SK-N-DZ (cell line): ENCODE data around the gene RGS13.
"Not testable (repeated sequence)": the region's sequence is repeated elsewhere in the genome, so short reads cannot be mapped to it uniquely, and the experiment has no call there.

ENCODE experiments used
- DNase-seq: peaks from one replicate; pipeline ENCODE4 v3.0.0-alpha.2; 2015; ENCODE audit warnings: low spot score

The RGS13 gene

DNA sequence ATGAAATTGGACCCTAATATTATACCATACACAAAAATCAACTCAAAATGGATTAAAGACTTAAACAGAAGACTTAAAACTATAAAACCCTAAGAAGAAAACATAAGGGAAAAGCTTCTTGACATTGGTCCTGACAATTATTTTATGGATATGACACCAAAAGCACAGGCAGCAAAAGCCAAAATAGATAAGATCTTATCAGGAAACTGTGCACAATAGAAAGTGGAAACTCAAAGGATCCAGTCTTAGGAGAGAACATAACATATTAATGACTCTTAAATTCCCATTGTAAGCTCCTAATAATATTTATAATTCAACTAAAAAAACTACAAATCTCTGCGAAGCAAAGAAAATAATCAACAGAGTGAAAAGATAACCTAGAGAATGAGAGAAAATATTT, 39.8 kb downstream of the RGS13 start:
- DNase-seq = no peak

DNA sequence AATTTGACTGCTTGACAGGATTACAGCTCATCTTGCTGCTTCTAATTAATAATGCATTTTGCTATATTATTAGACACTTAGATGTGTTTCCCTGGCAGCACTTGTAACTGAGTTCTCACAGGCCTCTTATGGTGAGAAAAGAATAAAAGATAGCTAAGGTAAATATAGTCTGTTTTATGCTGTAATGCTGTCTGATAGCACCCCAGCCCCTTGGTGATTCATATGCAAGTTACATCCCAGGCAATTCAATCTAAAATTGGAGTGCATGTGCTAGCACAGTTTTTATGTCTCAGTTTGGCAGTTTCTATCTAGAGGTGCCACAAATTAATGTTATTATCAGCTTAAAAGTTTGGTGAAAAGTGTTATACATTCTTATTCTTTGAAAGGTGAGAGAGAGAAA, 42.2 kb downstream of the RGS13 start:
- DNase-seq = no peak

DNA sequence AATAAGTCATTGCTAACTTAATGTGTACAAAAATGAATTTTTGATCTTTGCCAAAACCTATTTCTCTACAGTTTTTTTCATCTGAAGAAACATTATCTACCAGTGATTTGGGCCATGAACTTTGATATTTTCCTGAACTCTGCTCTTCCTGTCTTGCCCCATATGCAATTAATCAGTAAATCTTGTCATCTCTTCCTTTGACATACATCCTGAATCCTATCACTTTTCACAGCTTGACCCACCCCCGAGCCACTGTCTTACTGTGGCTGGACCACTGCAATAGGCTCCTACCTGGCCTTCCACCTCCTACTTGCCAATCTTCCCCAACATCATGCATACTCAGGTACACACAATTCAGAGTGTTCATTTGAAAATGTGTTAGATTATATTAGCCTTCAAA, 46.4 kb downstream of the RGS13 start:
- DNase-seq = no peak

DNA sequence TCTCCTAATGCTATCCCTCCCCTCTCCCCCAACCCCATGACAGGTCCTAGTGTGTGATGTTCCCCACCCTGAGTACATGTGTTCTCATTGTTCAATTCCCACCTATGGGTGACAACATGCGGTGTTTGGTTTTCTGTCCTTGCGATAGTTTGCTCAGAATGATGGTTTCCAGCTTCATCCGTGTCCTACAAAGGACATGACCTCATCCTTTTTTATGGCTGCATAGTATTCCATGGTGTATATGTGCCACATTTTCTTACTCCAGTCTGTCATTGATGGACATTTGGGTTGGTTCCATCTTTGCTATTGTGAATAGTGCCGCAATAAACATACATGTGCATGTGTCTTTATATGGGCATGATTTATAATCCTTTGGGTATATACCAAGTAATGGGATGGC, 47.1 kb downstream of the RGS13 start:
- not testable (repeated sequence) for DNase-seq

DNA sequence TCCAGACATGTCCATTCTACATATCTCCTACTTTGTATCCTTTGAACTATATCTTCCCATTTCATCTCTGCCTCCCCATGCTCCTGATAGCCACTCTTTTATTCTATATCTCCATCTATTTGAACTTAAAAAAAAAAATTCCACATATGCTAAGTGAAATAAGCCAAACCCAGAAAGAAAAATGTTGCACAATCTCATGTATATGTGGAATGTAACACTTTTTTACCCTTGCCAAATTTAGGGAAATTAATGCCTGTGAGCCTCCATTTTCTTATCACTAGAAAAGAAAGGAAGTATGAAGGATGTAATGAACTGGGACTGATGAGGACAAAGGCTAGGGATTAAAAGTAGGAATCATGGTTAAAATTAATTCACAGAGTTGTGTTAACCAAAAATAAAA, 53.5 kb downstream of the RGS13 start:
- DNase-seq = no peak

DNA sequence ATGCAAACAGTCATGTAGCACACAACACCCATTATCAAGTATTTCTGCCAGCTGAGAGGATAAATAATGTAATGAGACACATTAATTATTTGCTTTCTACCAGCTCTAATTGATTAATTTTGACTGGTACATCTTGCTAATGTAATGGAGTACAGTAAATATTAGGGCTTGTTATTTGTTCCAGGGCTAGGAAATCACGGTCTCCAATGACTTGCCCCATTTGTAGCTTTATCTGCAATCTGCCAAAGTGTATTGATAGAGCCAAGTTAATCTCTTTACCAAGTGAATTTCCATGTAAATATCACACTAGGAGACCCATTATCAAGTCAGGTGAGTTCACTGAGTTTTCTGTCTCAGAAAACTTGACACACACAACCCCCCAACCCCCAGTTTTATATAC, 55.1 kb downstream of the RGS13 start:
- no peak for DNase-seq

DNA sequence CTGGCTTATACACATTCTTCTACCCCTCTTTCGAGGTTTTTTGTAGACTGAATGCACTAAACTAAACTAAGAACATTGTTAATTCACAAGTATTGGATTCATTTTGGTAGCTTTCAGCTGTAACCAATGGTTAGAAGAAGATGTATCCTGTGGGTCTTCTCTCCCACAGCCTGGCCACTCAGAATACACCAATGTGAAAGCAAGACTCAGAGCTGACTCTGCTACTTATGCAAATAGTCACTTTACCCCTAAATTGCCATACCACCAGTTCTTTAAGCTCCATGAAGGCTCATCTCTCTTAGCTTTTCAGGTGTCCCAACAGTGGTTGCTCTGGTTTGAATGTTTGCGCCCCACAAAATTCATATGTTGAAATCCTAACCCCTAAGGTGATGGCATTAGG, 60.1 kb downstream of the RGS13 start:
- no peak for DNase-seq

DNA sequence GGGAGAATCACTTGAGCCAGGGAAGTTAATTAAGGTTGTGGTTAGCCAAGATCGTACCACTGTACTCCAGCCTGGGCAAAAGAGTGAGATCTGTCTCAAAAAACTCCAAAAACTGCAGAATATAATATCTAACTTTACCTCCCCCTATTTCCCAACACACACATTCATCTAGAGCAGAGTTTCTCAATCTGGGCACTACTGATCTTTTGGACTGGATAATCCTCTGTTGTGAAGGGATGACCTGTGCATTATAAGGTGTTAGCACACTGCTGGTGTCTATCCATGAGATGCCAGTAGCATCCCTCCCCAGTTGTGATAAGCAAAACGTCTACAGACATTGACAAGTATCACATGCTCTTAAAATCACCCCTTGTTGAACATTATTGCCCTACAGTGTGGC, 61.8 kb downstream of the RGS13 start:
- DNase-seq = no peak

DNA sequence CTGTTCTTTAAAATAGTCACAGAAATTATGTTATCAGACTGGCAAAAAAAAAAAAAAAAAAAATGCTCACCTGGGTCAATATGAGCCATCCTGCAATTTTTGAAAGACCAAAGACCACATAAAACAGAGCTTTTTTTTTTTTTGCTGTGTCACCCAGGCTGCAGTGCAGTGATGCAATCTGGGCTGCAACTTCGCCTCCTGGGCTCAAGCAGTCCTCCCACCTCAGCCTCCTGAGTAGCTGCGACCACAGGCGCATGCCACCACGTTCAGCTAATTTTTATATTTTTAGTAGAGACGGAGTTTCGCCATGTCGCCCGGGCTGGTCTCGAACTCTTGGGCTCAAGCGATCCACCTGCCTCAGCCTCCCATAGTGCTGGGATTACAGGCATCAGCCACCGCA, 62.8 kb downstream of the RGS13 start:
- DNase-seq = no peak

DNA sequence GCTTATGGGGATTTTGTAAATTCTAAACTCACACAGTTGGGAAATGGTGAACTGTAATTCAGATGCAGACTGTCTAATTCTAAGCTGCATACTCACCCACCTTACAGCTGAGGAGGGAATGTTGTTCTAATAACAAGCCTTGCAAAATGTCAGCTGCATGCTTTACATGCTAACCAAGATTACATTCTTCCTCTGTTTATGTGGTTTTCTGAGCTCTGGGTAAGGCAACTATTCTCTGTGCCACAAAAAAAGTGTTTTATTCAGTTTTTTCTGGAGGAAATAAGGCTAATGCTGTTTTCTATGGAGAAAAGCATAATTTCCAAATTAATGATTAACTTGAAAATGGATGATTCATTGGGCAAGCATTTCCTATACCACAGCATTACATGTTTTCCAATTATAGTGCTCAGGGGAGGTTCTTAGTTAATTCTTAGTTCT, 64.9 kb downstream of the RGS13 start:
- no peak for DNase-seq

DNA sequence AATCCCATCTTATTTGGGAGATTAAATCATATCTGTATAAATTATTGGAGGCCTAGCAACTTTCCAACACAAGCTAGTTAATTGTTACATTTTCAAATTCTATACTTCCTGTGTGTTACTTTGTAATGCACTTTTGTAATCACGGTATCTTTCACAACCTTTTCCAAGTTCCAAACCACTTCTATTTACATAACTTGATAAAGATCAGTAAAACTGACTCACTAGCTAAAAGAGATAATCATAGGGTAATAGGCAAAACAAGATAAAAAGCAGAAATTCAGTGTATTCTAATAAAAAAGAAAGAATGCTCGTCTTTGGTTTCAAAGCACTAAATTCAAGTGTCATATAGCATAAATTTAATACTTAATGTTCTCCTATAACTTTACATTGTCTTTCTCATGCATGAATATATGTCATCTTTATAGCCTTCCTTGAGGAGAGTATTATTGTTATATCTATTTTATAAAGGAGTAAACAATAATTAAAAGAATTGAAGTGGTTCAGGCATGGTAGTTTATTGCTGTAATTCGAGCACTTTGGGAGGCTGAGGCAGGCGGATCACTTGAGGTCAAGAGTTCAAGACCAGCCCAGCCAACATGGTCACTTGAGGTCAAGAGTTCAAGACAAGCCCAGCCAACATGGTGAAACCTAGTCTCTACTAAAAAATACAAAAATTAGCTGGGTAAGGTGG, 66.4 kb downstream of the RGS13 start:
- no peak for DNase-seq

DNA sequence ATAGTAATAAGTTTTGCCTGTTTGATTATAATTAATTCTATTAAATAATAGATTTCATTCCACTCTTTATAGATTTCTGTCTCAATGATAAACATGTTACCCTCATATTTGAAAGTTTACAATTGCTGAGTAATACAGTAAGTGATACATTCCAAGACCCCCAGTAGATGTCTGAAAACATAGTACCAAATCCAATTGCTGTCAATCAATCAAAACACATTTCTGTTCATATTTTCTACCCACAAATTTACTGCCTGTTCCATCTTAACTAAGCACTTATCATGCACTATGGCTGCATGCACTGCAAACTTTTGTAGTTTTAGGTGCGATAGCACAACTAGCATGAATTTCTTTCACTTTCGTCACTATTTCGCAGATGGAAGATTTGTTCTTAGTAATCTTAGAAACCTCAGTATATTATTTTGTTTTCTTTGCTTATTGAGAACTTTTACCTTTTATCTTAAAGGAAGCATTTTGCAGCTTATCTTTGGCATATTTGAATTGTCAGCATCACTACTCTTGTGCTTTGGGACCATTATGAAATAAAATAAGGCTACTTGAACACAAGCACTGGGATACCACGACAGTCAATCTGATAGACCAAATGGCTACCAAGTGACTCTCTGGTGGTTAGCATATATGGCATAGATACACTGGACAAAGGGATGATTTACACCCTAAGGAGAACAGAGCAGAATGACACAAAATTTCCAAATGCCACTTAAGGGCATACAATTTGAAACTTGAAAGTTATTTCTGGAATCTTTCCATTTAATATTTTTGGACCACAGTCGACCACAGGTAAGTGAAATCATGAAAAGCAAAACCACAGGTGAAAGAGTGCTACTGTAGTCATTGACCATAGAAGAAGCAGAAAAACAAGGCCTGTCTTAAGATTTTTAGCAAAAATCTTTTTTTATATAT, 67.6 kb downstream of the RGS13 start:
- DNase-seq = no peak

DNA sequence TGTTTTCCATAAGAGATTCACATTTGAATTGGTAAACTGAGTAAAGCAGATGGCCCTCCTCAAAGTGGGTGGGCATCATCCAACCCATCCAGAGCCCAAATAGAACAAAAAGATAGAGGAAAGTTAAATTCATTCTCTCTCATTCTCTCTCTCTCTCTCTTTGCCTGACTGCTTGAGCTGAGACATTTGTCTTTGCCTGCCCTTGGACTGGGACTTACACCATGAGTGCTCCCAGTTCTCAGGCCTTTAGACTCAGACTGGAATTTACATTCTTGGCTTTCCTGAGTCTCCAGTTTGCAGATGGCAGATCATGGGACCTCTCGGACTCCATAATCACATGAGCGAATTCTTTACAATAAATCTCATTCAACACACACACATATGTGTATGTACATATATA, 69.6 kb downstream of the RGS13 start:
- DNase-seq = no peak

DNA sequence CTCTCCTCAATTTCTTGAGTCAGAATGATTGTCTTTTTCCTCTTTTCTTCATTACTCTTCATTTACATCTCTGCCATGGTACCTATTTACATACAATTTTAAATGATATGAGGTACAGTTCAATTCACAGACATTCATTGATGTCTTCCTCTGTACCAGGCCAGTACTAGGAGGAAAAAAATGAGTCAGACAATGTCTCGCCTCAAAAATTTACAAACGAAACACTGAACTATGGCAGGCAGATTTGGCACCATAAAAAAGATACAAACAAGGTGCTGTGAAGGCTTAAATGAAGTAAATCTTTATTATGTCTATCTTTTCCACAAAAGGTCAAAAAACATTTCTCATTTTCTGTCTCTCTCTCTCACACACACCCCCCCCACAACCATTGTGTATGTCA, 71.0 kb downstream of the RGS13 start:
- no peak for DNase-seq

DNA sequence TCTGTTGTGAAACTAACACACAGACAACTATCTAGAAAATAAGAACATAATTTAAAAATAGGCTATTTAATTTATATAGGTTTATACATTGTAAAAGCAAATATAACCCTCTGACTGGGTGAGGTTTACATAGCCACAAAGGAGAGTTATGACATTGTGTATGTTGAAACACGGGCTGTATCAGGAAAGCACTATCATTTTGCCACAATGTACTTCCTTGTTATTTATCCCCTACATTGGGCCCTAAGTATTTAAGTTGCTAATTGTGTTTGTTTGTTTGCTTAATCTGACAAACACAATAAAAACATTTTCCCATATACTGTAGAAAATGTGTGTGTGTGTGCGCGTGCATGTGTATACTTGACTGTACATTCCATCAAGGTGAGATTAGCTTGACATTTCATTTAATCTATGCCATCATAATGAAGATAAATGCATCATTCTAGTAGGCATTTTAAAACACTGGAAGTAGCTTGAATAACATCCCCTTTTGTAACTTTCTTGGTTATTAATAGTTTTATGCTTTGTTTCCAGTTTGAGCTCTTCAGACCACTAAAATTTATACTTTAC, 72.1 kb downstream of the RGS13 start:
- no peak for DNase-seq

DNA sequence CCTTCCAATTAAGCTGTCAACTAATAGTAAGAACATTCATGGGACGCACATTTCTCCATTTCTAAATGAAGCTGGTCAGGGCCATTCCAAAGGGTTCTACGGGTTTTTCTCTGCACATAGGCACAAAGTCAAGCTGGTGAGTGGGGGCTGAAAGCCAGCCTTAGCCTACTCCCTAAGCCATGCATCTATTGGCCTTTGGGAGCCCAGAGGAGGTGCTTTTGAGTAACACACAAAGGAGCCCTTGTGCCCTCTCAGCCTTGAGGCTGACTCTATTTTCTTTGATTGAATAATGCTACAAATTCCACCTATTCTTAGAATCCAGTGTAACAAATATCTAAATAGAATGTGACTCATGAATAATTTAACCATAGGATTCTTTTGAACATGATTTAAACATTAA, 73.6 kb downstream of the RGS13 start:
- DNase-seq = no peak
